ENCODE measurements around the gene TUBB1.

GRCh38 chr20:58989196-58989595, 30.0 kb upstream of the TUBB1 start:
- no peak for TF ChIP-seq GATA3 (IDR thresholded peaks at IDR 0.05; ENCODE audit: low read depth, low read length)
- no peak for TF ChIP-seq GATA2 (IDR thresholded peaks at IDR 0.05; ENCODE audit: low read depth, low read length)

All from SH-SY5Y (cell line).